Neural progenitor cell (in vitro differentiated cells): ENCODE measurements around the gene SKA1. TPM values are rescaled to one million over a fixed set of nuclear protein-coding genes. Genes with fewer than 3 reads are reported as not detected.

ENCODE experiments used
- DNase-seq: peaks from one replicate; pipeline ENCODE4 v3.0.0-alpha.2; 2016; ENCODE audit warnings: low spot score
- H2AFZ ChIP-seq: fragments of 200-600 bp; sonication (generic); replicated peaks from 2 replicates; pipeline ENCODE4 v1.6.1; 2016; ENCODE audit warnings: antibody characterized with exemption
- H3F3A ChIP-seq: fragments of 200-600 bp; sonication (generic); 2 replicates; pipeline ENCODE4 v1.6.1; 2016; ENCODE audit warnings: antibody characterized with exemption, low read depth
- H3K27ac ChIP-seq: fragments of 200-600 bp; sonication (generic); 2 replicates; pipeline ENCODE4 v1.5.1; 2016; ENCODE audit warnings: mild to moderate bottlenecking
- H3K27me3 ChIP-seq: fragments of 200-600 bp; sonication (generic); 2 replicates; pipeline ENCODE4 v1.6.1; 2016; ENCODE audit warnings: mild to moderate bottlenecking, moderate library complexity
- H3K36me3 ChIP-seq: fragments of 200-600 bp; sonication (generic); 2 replicates; pipeline ENCODE4 v1.5.1; 2016
- H3K4me1 ChIP-seq: fragments of 200-600 bp; sonication (generic); 2 replicates; pipeline ENCODE4 v1.6.1; 2016; ENCODE audit warnings: mixed run types
- H3K4me2 ChIP-seq: fragments of 200-600 bp; sonication (generic); 2 replicates; pipeline ENCODE4 v1.6.1; 2016
- H3K4me3 ChIP-seq: fragments of 200-600 bp; sonication (generic); 2 replicates; pipeline ENCODE4 v1.5.1; 2016
- H3K79me2 ChIP-seq: fragments of 200-600 bp; sonication (generic); 2 replicates; pipeline ENCODE4 v1.6.1; 2016; ENCODE audit warnings: low read depth
- H3K9ac ChIP-seq: fragments of 200-600 bp; sonication (generic); 2 replicates; pipeline ENCODE4 v1.6.1; 2016
- H3K9me3 ChIP-seq: fragments of 200-600 bp; sonication (generic); 2 replicates; pipeline ENCODE4 v1.5.1; 2016; ENCODE audit warnings: low read depth
- H4K20me1 ChIP-seq: fragments of 200-600 bp; sonication (generic); 2 replicates; pipeline ENCODE4 v1.6.1; 2016; ENCODE audit warnings: low read depth
- H3K27ac Mint-ChIP-seq: 3 replicates; pipeline ENCODE4 v1.8.0; 2021; ENCODE audit warnings: mixed read lengths
- H3K27me3 Mint-ChIP-seq: 2 replicates; pipeline ENCODE4 v1.8.0; 2022; ENCODE audit warnings: low read depth, mild to moderate bottlenecking, inconsistent platforms, moderate library complexity, mixed read lengths; ENCODE audit not compliant: insufficient read depth
- H3K36me3 Mint-ChIP-seq: 3 replicates; pipeline ENCODE4 v1.8.0; 2021; ENCODE audit warnings: mixed read lengths
- H3K4me1 Mint-ChIP-seq: 3 replicates; pipeline ENCODE4 v1.8.0; 2021; ENCODE audit warnings: mixed read lengths
- H3K4me3 Mint-ChIP-seq: 3 replicates; pipeline ENCODE4 v1.8.0; 2021; ENCODE audit warnings: mild to moderate bottlenecking, moderate library complexity, mixed read lengths
- H3K9me3 Mint-ChIP-seq: 3 replicates; pipeline ENCODE4 v1.8.0; 2020; ENCODE audit warnings: mixed read lengths
- EZH2 ChIP-seq: fragments of 200-600 bp; sonication (generic); IDR thresholded peaks from 2 replicates; pipeline ENCODE4 v1.6.1; 2017; ENCODE audit warnings: antibody characterized with exemption, mild to moderate bottlenecking, moderate library complexity
- EZH2phosphoT487 ChIP-seq: fragments of 200-600 bp; sonication (generic); IDR thresholded peaks from 2 replicates; pipeline ENCODE4 v1.6.1; 2017; ENCODE audit warnings: antibody characterized with exemption
- total RNA-seq: library from RNA; depleted of rRNA; stranded (reverse); fragments of >200 nt; gene quantifications from 2 replicates; pipeline ENCODE4 v1.2.3, GENCODE V29; 2015; ENCODE audit warnings: low replicate concordance
- TF ChIP-seq, protein P1 (sequence below): fragments of 200-600 bp; sonication (generic); IDR thresholded peaks from 2 replicates; pipeline ENCODE4 v1.5.1; 2017; ENCODE audit warnings: antibody characterized with exemption, mild to moderate bottlenecking

Gene SKA1
- total RNA-seq, 1 donor from 2014 or later, result 57.2 TPM

DNA sequence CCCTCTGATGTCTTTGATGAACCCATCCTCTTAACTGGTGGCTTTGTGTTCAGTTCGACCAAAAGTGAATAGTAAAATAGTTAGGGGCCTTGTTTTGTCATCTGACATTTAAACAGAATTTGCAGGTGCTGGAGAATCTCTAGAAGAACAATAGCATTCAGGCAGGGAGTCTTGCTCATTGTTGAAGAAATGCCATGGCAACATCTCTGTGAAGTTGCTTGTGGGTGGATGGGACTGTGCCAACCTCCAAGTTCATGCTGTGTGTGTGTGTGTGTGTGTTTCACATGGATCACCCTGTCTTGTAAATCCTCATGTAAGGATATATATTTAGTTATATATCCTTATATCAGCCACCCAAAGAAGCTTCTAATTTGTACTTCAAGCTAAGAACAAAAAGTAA is 66.7 kb downstream of the SKA1 start:
- no peaks in the 10 kb centered on the region for H3K9me3 ChIP-seq
- peaks cover 21% of the 10 kb centered on the region for H3K9me3 Mint-ChIP-seq
- no peaks in the 10 kb centered on the region for H3K36me3 Mint-ChIP-seq
- H4K20me1 ChIP-seq, result no peaks in the 10 kb centered on the region
- H3K27ac Mint-ChIP-seq, result peak overlapping the region; percentile 61
- H3K4me3 Mint-ChIP-seq, result peak overlapping the region; percentile 13
- H3K27me3 ChIP-seq, result no peaks in the 10 kb centered on the region
- H3K4me1 Mint-ChIP-seq, result peaks cover 26% of the 10 kb centered on the region
- H3K9ac ChIP-seq, result no peak overlapping the region
- no peak overlapping the region for H2AFZ ChIP-seq
- H3F3A ChIP-seq, result peaks cover 8% of the 10 kb centered on the region
- peaks cover 23% of the 10 kb centered on the region for H3K4me1 ChIP-seq
- TF ChIP-seq, protein P1, sequence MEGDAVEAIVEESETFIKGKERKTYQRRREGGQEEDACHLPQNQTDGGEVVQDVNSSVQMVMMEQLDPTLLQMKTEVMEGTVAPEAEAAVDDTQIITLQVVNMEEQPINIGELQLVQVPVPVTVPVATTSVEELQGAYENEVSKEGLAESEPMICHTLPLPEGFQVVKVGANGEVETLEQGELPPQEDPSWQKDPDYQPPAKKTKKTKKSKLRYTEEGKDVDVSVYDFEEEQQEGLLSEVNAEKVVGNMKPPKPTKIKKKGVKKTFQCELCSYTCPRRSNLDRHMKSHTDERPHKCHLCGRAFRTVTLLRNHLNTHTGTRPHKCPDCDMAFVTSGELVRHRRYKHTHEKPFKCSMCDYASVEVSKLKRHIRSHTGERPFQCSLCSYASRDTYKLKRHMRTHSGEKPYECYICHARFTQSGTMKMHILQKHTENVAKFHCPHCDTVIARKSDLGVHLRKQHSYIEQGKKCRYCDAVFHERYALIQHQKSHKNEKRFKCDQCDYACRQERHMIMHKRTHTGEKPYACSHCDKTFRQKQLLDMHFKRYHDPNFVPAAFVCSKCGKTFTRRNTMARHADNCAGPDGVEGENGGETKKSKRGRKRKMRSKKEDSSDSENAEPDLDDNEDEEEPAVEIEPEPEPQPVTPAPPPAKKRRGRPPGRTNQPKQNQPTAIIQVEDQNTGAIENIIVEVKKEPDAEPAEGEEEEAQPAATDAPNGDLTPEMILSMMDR, result no peak
- no peak for TF ChIP-seq EZH2phosphoT487
- TF ChIP-seq EZH2, result no peak
- no peaks in the 10 kb centered on the region for H3K79me2 ChIP-seq
- no peak overlapping the region for H3K27ac ChIP-seq
- peak; percentile 32 for DNase-seq
- H3K4me3 ChIP-seq, result peak overlapping the region; percentile 19
- peak overlapping the region; percentile 73 for H3K4me2 ChIP-seq
- no peaks in the 10 kb centered on the region for H3K36me3 ChIP-seq
- H3K27me3 Mint-ChIP-seq, result peaks cover 12% of the 10 kb centered on the region

Other genes with a start within 250 kb of the SKA1 start
- gene MYO5B, start 179.9 kb upstream of the SKA1 start, total RNA-seq, result 5.0 and 6.7 TPM in 2 replicates
- 0.36 and 0.74 TPM in 2 replicates for gene CFAP53, start 108.6 kb upstream of the SKA1 start, total RNA-seq
- gene MBD1, start 93.5 kb upstream of the SKA1 start, total RNA-seq, result 32.7 and 58.8 TPM in 2 replicates
- gene CXXC1, start 87.4 kb upstream of the SKA1 start, total RNA-seq, result 35.0 and 52.9 TPM in 2 replicates
- 7.0 and 7.9 TPM in 2 replicates for gene MAPK4, start 185.0 kb downstream of the SKA1 start, total RNA-seq